ENCODE measurements around the gene SLC4A1AP.

The SLC4A1AP gene

GRCh38 chr2:27741673-27742072 lies 78.0 kb downstream of the SLC4A1AP start:
- in situ Hi-C loops (cut with MboI; ENCODE audit: low pct_unique_long_range_greater_than_20kb, low sequenced_read_pairs, unreplicated experiment) = no loop called here
- DNase-seq (ENCODE audit: low spot score) = no peak
- no peak for TF ChIP-seq CTCF (IDR thresholded peaks at IDR 0.05; ENCODE audit: extremely low read depth, insufficient read depth, missing control alignments)

GRCh38 chr2:27742571-27742970 lies 78.9 kb downstream of the SLC4A1AP start:
- TF ChIP-seq CTCF (IDR thresholded peaks at IDR 0.05; ENCODE audit: extremely low read depth, insufficient read depth, missing control alignments) = no peak
- in situ Hi-C loops (cut with MboI; ENCODE audit: low pct_unique_long_range_greater_than_20kb, low sequenced_read_pairs, unreplicated experiment) = no loop called here

More at GRCh38 chr2:27742571-27742970, 78.9 kb downstream of the SLC4A1AP start:
- no peak for DNase-seq (ENCODE audit: low spot score)
